MM.1S (cell line): ENCODE measurements around the gene MYO1B.

Experiments used
- CTCF ChIP-seq: fragments of 300-600 bp; sonication (generic); IDR thresholded peaks from 2 replicates; pipeline ENCODE4 v1.5.1; 2016; ENCODE audit warnings: antibody characterized with exemption, low read length, mixed read lengths
- EZH2 ChIP-seq: fragments of 300-600 bp; sonication (generic); optimal IDR thresholded peaks from 2 replicates; pipeline ENCODE3; 2017; ENCODE audit warnings: low read depth, mild to moderate bottlenecking, antibody characterized with exemption, low read length, mixed read lengths

- TF ChIP-seq CTCF: no peak
- TF ChIP-seq EZH2: no peak
Observed at GRCh38 chr2:191347154-191347553, 102.0 kb downstream of the MYO1B start.
